ACHN (cell line): ENCODE data around the gene ABHD3.

Source experiments
- DNase-seq: peaks from one replicate; pipeline ENCODE4 v3.0.0-alpha.2; 2015
- in situ Hi-C: cut with HindIII; loops from 2 replicates; pipeline ENCODE4 v1.10.0; 2017; ENCODE audit warnings: low sequenced_read_pairs, low pct_ligation_motif_present, low pct_unique_long_range_greater_than_20kb

Gene ABHD3

DNA sequence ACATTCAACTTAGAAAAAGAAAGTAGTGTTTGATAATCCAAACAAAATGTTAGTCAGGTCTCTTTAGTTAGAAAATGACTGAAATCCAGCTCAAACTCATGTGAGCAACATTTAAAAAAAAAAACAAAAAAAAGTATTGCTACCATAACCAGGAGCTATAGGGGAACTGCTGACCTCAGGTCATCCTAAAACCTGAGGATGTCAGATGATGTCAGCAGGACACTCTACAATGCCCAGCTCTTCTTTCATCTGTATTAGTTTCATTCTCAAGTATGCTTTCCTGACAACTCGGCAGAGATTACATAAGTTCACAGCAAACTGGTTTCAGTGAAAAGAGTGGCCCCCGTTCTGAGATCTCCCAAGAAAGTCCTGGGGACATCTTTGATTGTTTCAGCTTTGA, 99.9 kb downstream of the ABHD3 start:
- DNase-seq: no peak
- in situ Hi-C loops: no loop called here

DNA sequence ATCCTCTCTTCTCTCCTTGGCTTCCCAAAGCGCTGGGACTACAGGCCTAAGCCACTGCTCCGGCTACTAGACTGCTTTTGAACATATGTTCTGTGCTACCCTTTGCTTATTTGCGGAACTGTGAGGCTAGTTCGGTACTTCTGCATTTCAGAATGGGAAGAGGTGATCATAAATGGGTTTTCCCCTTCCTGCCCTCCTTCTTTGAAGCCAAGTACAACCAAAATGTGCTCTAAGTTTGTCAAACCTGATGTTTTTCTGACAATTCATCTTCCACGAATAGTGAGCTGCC, 102.3 kb downstream of the ABHD3 start:
- in situ Hi-C loops: no loop called here
- DNase-seq: no peak
